Measurements from ENCODE around the gene TPX2. TPM values are rescaled to one million over a fixed set of nuclear protein-coding genes. Genes with fewer than 3 reads are reported as not detected.

The TPX2 gene
- total RNA-seq, 4 donors from 2014 or later: 0.21 to 2.7 (median 0.40) TPM

DNA sequence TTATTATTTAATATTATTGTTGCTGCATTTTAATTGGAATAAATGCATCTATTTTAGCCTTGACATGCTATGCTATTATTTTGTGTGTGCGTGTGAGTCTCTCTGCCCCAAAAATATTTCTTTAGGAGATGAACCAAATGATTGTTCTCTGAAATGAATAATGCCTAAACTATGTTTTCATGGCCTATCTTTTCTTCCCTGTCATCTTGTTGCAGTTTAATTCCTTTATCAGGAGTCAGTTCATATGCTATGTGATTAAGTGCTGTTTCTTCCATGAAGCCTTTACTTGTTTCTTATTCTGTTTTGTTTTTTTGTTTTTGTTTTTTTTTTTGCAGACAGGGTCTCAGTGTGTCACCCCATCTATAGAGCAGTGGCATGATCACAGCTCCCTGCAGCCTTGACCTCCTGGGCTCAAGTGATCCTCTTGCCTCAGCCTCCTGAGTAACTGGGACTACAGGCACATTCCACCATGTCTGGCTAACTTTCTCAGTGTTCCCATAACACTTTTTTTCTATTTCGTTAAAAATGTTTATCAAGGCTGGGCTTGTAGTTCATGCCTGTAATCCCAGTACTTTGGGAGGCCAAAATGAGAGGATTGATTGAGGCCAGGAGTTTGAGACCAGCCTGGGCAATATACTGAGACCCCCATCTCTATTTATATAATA is 25.7 kb downstream of the TPX2 start:
- no peak for DNase-seq (ENCODE audit: low spot score in 2 of 2)
- TF ChIP-seq POLR2A (IDR thresholded peaks at IDR 0.05) (no peak), CTCF (IDR thresholded peaks at IDR 0.05) (no peak), EP300 (IDR thresholded peaks at IDR 0.05) (no peak)
- H3K36me3 ChIP-seq: no peaks in the 10 kb centered on the region
- no peak overlapping the region for H3K4me3 ChIP-seq
- WGBS, 2 donors: 55 to 58% methylated on average over 2 of the region's 2 CpGs
- H3K27ac ChIP-seq: no peak overlapping the region
- no peaks in the 10 kb centered on the region for H3K27me3 ChIP-seq
- no peaks in the 10 kb centered on the region for H3K9me3 ChIP-seq
- H3K4me1 ChIP-seq: no peaks in the 10 kb centered on the region

DNA sequence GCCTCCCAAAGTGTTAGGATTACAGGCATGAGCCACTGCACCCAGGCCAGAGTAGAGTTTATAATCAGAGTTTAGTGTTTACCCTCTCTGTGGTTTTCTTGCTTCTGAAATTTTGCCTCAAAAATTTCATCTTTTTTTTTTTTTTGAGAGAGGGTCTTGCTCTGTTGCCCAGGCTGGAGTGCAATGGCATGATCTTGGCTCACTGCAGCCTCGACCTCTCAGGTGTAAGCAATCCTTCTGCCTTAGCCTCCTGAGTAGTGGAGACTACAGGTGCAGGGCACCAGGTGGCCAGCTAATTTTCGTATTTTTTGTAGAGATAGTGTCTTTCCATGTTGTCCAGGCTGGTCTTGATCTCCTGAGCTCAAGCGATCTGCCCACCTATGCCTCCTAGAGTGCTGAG is 28.7 kb downstream of the TPX2 start:
- no peak overlapping the region for H3K4me3 ChIP-seq
- no peaks in the 10 kb centered on the region for H3K4me1 ChIP-seq
- no peak for DNase-seq (ENCODE audit: low spot score in 2 of 2)
- TF ChIP-seq CTCF (IDR thresholded peaks at IDR 0.05) (no peak), POLR2A (IDR thresholded peaks at IDR 0.05) (no peak), EP300 (IDR thresholded peaks at IDR 0.05) (no peak)
- WGBS, 2 donors: 100% methylated on average over 3 of the region's 3 CpGs
- H3K9me3 ChIP-seq: no peaks in the 10 kb centered on the region
- H3K27ac ChIP-seq: no peak overlapping the region
- no peaks in the 10 kb centered on the region for H3K36me3 ChIP-seq
- no peaks in the 10 kb centered on the region for H3K27me3 ChIP-seq

DNA sequence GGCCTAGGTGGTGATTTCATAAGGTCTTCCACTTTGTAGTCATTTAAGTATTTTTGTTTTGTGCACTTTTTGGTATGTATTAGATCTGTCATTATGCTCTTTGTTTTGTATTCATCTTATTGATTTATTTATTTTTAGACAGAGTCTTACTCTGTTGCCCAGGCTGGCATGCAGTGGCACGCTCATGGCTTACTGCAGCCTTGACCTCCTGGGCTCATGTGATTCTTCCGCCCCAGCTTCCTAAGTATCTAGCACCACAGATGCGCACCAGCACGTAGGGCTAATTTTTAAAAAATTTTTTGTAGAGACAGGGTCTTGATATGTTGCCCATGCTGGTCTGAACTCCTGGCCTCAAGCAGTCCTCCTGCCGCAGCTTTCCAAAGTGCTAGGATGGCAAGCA is 30.6 kb downstream of the TPX2 start:
- no peak for TF ChIP-seq POLR2A (IDR thresholded peaks at IDR 0.05)
- no peak for TF ChIP-seq EP300 (IDR thresholded peaks at IDR 0.05)
- no peak for TF ChIP-seq CTCF (IDR thresholded peaks at IDR 0.05)
- Histone ChIP-seq H3K4me1 (no peaks in the 10 kb centered on the region), H3K27me3 (no peaks in the 10 kb centered on the region), H3K36me3 (no peaks in the 10 kb centered on the region), H3K4me3 (no peak overlapping the region), H3K27ac (no peak overlapping the region), H3K9me3 (no peaks in the 10 kb centered on the region)
- DNase-seq (ENCODE audit: low spot score in 2 of 2): no peak
- WGBS, 2 donors: 90% methylated on average over 5 of the region's 5 CpGs

DNA sequence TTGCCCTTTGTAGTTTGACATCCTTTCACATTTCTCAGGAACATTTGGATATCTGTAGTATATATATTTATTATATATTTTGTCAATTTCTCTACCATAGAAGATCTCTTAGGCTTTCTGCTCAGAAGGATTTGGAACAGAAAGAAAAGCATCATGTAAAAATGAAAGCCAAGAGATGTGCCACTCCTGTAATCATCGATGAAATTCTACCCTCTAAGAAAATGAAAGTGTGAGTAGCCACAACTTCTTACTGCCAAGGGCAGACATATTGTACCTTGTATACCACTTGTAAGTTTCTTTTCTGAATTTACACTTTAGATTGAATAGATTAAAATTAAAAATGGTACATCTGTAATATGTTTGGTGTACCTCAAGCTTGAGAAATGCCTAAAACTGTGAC is 31.2 kb downstream of the TPX2 start:
- no peak overlapping the region for H3K27ac ChIP-seq
- no peak overlapping the region for H3K4me3 ChIP-seq
- no peaks in the 10 kb centered on the region for H3K4me1 ChIP-seq
- no peak for DNase-seq (ENCODE audit: low spot score in 2 of 2)
- whole genome bisulfite sequencing, 2 donors: 51 to 70% methylated on average over 1 of the region's 1 CpG
- no peaks in the 10 kb centered on the region for H3K9me3 ChIP-seq
- H3K27me3 ChIP-seq: no peaks in the 10 kb centered on the region
- no peaks in the 10 kb centered on the region for H3K36me3 ChIP-seq
- no peak for TF ChIP-seq CTCF (IDR thresholded peaks at IDR 0.05)
- TF ChIP-seq POLR2A (IDR thresholded peaks at IDR 0.05): no peak
- TF ChIP-seq EP300 (IDR thresholded peaks at IDR 0.05): no peak

DNA sequence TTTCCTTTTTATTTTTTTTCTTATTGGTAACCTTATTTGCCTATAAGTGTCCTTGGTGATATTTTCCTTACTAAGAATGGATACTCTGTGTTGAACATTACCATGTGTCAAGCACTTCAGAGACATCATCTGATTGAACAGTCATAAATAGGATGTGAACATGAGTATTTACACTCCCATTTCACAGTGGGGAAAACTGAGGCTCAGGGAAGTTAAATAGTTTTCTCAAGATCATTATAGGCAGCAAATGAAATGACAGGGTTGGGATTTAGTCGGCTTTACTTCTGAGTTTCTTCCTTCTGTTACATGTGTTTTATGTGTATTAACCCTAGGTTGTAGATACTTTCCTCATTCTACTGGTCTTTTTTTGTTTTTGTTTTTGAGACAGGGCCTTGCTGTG is 35.3 kb downstream of the TPX2 start:
- no peaks in the 10 kb centered on the region for H3K9me3 ChIP-seq
- DNase-seq (ENCODE audit: low spot score in 2 of 2): no peak
- H3K36me3 ChIP-seq: no peaks in the 10 kb centered on the region
- H3K27me3 ChIP-seq: no peaks in the 10 kb centered on the region
- H3K27ac ChIP-seq: no peak overlapping the region
- WGBS, 2 donors: 88 to 97% methylated on average over 1 of the region's 1 CpG
- H3K4me3 ChIP-seq: no peak overlapping the region
- TF ChIP-seq CTCF (IDR thresholded peaks at IDR 0.05): no peak
- no peak for TF ChIP-seq POLR2A (IDR thresholded peaks at IDR 0.05)
- no peak for TF ChIP-seq EP300 (IDR thresholded peaks at IDR 0.05)
- no peaks in the 10 kb centered on the region for H3K4me1 ChIP-seq
